HL-60 (cell line): ENCODE results near the gene RXRG.

Source experiments
- DNase-seq, 2 experiments: peaks; one replicate each; pipeline ENCODE4 v3.0.0-alpha.2; 2010 to 2020; ENCODE audit warnings: low read depth in 1 of 2, low spot score in 1 of 2
- H3K27ac ChIP-seq: fragments of 250-450 bp; sonication (Bioruptor Pico); replicated peaks from 2 replicates; pipeline ENCODE4 v1.5.1; 2020; ENCODE audit warnings: mild to moderate bottlenecking, moderate library complexity
- H3K27me3 ChIP-seq: fragments of 250-450 bp; sonication (Bioruptor Pico); 2 replicates; pipeline ENCODE4 v1.5.1; 2021; ENCODE audit warnings: mild to moderate bottlenecking, moderate library complexity; ENCODE audit not compliant: insufficient read depth, poor library complexity, severe bottlenecking
- H3K4me3 ChIP-seq: replicated peaks from 2 replicates; pipeline ENCODE4 v1.5.1; 2011; ENCODE audit warnings: mild to moderate bottlenecking, control low read depth, low read length; ENCODE audit not compliant: insufficient read depth
- GABPA ChIP-seq: IDR thresholded peaks from 2 replicates; pipeline ENCODE4 v1.6.1; 2012; ENCODE audit warnings: low read depth
- POLR2AphosphoS5 ChIP-seq: IDR thresholded peaks from 2 replicates; pipeline ENCODE4 v1.6.1; 2012; ENCODE audit warnings: low read depth
- SPI1 ChIP-seq: IDR thresholded peaks from 2 replicates; pipeline ENCODE4 v1.6.1; 2012; ENCODE audit warnings: low read depth, mild to moderate bottlenecking, borderline replicate concordance
- TF ChIP-seq, protein P1 (sequence below): IDR thresholded peaks from one replicate; pipeline ENCODE4 v1.5.1; 2011; ENCODE audit warnings: low read length, control low read depth, inconsistent platforms; ENCODE audit not compliant: insufficient read depth
- TF ChIP-seq, protein P2 (sequence below): IDR thresholded peaks from 2 replicates; pipeline ENCODE4 v1.6.1; 2012; ENCODE audit warnings: low read depth; ENCODE audit not compliant: insufficient replicate concordance

Gene RXRG

DNA sequence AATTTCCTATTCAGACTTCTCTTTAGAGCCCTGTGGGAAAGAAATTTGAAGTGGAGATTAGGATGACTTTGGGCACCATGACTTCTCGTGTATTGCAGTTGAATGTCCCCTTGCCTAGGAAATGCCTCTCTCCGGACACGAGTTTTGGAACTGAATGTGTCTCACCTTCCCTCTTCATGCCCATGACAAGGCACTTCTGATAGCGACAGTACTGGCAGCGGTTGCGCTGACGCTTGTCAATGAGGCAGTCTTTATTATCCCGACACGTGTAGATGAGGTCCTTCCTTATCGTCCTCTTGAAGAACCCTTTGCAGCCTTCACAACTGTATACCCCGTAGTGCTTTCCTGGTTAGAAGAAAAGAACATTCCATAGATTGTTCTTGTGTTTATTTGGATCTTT is 28.1 kb downstream of the RXRG start:
- no peak for DNase-seq
- Histone ChIP-seq H3K4me3 (no peak overlapping the region), H3K27ac (no peak overlapping the region), H3K27me3 (peaks cover 9% of the 10 kb centered on the region)
- TF ChIP-seq, protein P1, sequence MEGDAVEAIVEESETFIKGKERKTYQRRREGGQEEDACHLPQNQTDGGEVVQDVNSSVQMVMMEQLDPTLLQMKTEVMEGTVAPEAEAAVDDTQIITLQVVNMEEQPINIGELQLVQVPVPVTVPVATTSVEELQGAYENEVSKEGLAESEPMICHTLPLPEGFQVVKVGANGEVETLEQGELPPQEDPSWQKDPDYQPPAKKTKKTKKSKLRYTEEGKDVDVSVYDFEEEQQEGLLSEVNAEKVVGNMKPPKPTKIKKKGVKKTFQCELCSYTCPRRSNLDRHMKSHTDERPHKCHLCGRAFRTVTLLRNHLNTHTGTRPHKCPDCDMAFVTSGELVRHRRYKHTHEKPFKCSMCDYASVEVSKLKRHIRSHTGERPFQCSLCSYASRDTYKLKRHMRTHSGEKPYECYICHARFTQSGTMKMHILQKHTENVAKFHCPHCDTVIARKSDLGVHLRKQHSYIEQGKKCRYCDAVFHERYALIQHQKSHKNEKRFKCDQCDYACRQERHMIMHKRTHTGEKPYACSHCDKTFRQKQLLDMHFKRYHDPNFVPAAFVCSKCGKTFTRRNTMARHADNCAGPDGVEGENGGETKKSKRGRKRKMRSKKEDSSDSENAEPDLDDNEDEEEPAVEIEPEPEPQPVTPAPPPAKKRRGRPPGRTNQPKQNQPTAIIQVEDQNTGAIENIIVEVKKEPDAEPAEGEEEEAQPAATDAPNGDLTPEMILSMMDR: no peak
- TF ChIP-seq POLR2AphosphoS5 (no peak), GABPA (no peak), SPI1 (no peak)
- TF ChIP-seq, protein P2, sequence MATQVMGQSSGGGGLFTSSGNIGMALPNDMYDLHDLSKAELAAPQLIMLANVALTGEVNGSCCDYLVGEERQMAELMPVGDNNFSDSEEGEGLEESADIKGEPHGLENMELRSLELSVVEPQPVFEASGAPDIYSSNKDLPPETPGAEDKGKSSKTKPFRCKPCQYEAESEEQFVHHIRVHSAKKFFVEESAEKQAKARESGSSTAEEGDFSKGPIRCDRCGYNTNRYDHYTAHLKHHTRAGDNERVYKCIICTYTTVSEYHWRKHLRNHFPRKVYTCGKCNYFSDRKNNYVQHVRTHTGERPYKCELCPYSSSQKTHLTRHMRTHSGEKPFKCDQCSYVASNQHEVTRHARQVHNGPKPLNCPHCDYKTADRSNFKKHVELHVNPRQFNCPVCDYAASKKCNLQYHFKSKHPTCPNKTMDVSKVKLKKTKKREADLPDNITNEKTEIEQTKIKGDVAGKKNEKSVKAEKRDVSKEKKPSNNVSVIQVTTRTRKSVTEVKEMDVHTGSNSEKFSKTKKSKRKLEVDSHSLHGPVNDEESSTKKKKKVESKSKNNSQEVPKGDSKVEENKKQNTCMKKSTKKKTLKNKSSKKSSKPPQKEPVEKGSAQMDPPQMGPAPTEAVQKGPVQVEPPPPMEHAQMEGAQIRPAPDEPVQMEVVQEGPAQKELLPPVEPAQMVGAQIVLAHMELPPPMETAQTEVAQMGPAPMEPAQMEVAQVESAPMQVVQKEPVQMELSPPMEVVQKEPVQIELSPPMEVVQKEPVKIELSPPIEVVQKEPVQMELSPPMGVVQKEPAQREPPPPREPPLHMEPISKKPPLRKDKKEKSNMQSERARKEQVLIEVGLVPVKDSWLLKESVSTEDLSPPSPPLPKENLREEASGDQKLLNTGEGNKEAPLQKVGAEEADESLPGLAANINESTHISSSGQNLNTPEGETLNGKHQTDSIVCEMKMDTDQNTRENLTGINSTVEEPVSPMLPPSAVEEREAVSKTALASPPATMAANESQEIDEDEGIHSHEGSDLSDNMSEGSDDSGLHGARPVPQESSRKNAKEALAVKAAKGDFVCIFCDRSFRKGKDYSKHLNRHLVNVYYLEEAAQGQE: no peak

DNA sequence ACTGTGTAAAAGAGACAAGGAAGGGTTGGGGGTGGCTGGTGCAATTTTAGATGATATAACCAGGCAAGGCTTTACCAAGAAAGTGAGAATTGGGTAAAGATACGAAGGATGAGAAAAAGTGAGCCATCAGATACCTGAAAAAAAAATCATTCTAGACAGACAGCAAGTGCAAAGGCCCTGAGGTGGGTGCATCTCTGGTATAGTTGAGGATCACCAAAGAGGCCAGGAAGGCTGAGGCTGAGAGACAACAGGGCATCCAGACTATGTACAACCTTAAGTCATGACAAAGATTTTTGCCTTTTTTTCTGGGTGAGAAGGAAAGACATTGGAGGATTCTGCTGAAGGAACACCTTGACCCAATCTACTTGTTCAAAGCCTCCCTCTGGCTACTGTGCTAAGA is 29.9 kb downstream of the RXRG start:
- DNase-seq: no peak
- H3K27me3 ChIP-seq: peaks cover 6% of the 10 kb centered on the region
- no peak for TF ChIP-seq POLR2AphosphoS5
- TF ChIP-seq, protein P1: no peak
- no peak for TF ChIP-seq SPI1
- TF ChIP-seq, protein P2: no peak
- no peak for TF ChIP-seq GABPA

DNA sequence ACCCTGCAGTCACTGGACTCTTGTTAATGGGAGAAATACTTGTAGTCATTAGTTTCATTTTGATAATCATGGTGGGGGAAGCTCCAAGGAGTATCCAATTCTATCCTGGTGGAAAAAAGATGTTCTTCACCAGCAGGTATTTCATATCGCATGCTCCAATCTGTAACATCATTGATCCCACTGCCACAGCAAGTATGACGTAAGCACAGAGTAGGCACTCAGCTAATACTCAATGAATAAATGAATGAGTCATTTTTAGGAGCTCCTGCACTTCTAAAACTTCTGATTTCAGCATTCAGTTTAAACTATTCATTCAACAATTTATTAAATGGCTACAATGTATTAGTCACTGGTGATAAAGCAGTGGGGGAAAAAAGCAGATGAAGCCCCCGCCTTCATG is 30.3 kb downstream of the RXRG start:
- no peak for DNase-seq
- H3K4me3 ChIP-seq: no peak overlapping the region
- H3K27ac ChIP-seq: no peak overlapping the region
- TF ChIP-seq, protein P1: no peak
- TF ChIP-seq POLR2AphosphoS5: no peak
- TF ChIP-seq, protein P2: no peak
- TF ChIP-seq SPI1: no peak
- TF ChIP-seq GABPA: no peak
- H3K27me3 ChIP-seq: peaks cover 6% of the 10 kb centered on the region

More for the DNA sequence above, 29.9 kb downstream of the RXRG start:
- Histone ChIP-seq H3K4me3 (no peak overlapping the region), H3K27ac (no peak overlapping the region)
